ENCODE data around the gene STRBP.

Gene STRBP

GRCh38 chr9:123164285-123164684 is 104.1 kb downstream of the STRBP start:
- Histone ChIP-seq H3K79me2 (ENCODE audit: control insufficient read depth, insufficient read depth, low read length) (no peaks in the 10 kb centered on the region), H2BK120ac (ENCODE audit: low read depth, low read length) (no peak overlapping the region), H3K56ac (ENCODE audit: low read length) (no peak overlapping the region), H2AK5ac (ENCODE audit: low read length) (no peak overlapping the region), H3K9ac (ENCODE audit: low read length) (no peak overlapping the region), H3K36me3 (ENCODE audit: control insufficient read depth, insufficient read depth, low read length) (no peaks in the 10 kb centered on the region), H4K5ac (ENCODE audit: low read length) (no peak overlapping the region), H3K23ac (ENCODE audit: low read length) (no peak overlapping the region), H3K4me2 (ENCODE audit: low read length) (no peak overlapping the region), H3K4me1 (ENCODE audit: control insufficient read depth, low read depth, low read length) (no peaks in the 10 kb centered on the region), H3K4me3 (ENCODE audit: low read length) (no peak overlapping the region), H3K18ac (ENCODE audit: low read length) (no peak overlapping the region), H3K79me1 (ENCODE audit: low read length) (no peaks in the 10 kb centered on the region), H3K4ac (ENCODE audit: low read depth, low read length) (no peak overlapping the region), H2BK5ac (ENCODE audit: low read length) (no peak overlapping the region), H3K27me3 (ENCODE audit: insufficient read depth, low read length, poor library complexity) (no peaks in the 10 kb centered on the region), H3K27ac (ENCODE audit: low read depth, low read length) (no peak overlapping the region), H4K8ac (ENCODE audit: low read depth, low read length) (no peak overlapping the region), H2BK15ac (replicated peaks; ENCODE audit: low read depth) (no peak overlapping the region)
- no CpG with 5 or more reads among the region's 2 CpGs for WGBS (ENCODE audit: extremely low coverage, insufficient coverage, low lambda C conversion rate)
- DNase-seq, result no peak

GRCh38 chr9:123162791-123163345 is 105.5 kb downstream of the STRBP start:
- no peak overlapping the region for H3K18ac ChIP-seq (ENCODE audit: low read length)
- H3K4ac ChIP-seq (ENCODE audit: low read depth, low read length), result no peak overlapping the region
- WGBS (ENCODE audit: extremely low coverage, insufficient coverage, low lambda C conversion rate), result no CpG with 5 or more reads among the region's 2 CpGs

GRCh38 chr9:123162360-123162759 is 106.0 kb downstream of the STRBP start:
- no peak overlapping the region for H2BK15ac ChIP-seq (replicated peaks; ENCODE audit: low read depth)
- no peak overlapping the region for H3K4me2 ChIP-seq (ENCODE audit: low read length)
- no peak overlapping the region for H2AK5ac ChIP-seq (ENCODE audit: low read length)
- H3K9ac ChIP-seq (ENCODE audit: low read length), result no peak overlapping the region
- H2BK5ac ChIP-seq (ENCODE audit: low read length), result no peak overlapping the region
- no peaks in the 10 kb centered on the region for H3K4me1 ChIP-seq (ENCODE audit: control insufficient read depth, low read depth, low read length)
- no peak overlapping the region for H2BK120ac ChIP-seq (ENCODE audit: low read depth, low read length)
- no peak overlapping the region for H4K5ac ChIP-seq (ENCODE audit: low read length)
- no peaks in the 10 kb centered on the region for H3K79me2 ChIP-seq (ENCODE audit: control insufficient read depth, insufficient read depth, low read length)
- H3K36me3 ChIP-seq (ENCODE audit: control insufficient read depth, insufficient read depth, low read length), result no peaks in the 10 kb centered on the region
- H3K4ac ChIP-seq (ENCODE audit: low read depth, low read length), result no peak overlapping the region
- no peak overlapping the region for H4K8ac ChIP-seq (ENCODE audit: low read depth, low read length)
- no peaks in the 10 kb centered on the region for H3K79me1 ChIP-seq (ENCODE audit: low read length)
- H3K56ac ChIP-seq (ENCODE audit: low read length), result no peak overlapping the region
- no peak overlapping the region for H3K18ac ChIP-seq (ENCODE audit: low read length)
- H3K4me3 ChIP-seq (ENCODE audit: low read length), result no peak overlapping the region
- no peak overlapping the region for H3K27ac ChIP-seq (ENCODE audit: low read depth, low read length)
- DNase-seq, result no peak
- no peaks in the 10 kb centered on the region for H3K27me3 ChIP-seq (ENCODE audit: insufficient read depth, low read length, poor library complexity)
- WGBS (ENCODE audit: extremely low coverage, insufficient coverage, low lambda C conversion rate), result no CpG with 5 or more reads among the region's 1 CpG
- H3K23ac ChIP-seq (ENCODE audit: low read length), result no peak overlapping the region

More at GRCh38 chr9:123162791-123163345, 105.5 kb downstream of the STRBP start:
- no peak overlapping the region for H2BK15ac ChIP-seq (replicated peaks; ENCODE audit: low read depth)
- H2AK5ac ChIP-seq (ENCODE audit: low read length), result no peak overlapping the region
- no peak overlapping the region for H3K4me3 ChIP-seq (ENCODE audit: low read length)
- no peaks in the 10 kb centered on the region for H3K36me3 ChIP-seq (ENCODE audit: control insufficient read depth, insufficient read depth, low read length)
- no peak overlapping the region for H3K27ac ChIP-seq (ENCODE audit: low read depth, low read length)
- no peak overlapping the region for H3K23ac ChIP-seq (ENCODE audit: low read length)
- H3K4me2 ChIP-seq (ENCODE audit: low read length), result no peak overlapping the region
- H2BK120ac ChIP-seq (ENCODE audit: low read depth, low read length), result no peak overlapping the region
- no peak for DNase-seq
- H3K4me1 ChIP-seq (ENCODE audit: control insufficient read depth, low read depth, low read length), result no peaks in the 10 kb centered on the region
- H3K27me3 ChIP-seq (ENCODE audit: insufficient read depth, low read length, poor library complexity), result no peaks in the 10 kb centered on the region
- H3K79me1 ChIP-seq (ENCODE audit: low read length), result no peaks in the 10 kb centered on the region
- H2BK5ac ChIP-seq (ENCODE audit: low read length), result no peak overlapping the region
- H4K8ac ChIP-seq (ENCODE audit: low read depth, low read length), result no peak overlapping the region
- H3K79me2 ChIP-seq (ENCODE audit: control insufficient read depth, insufficient read depth, low read length), result no peaks in the 10 kb centered on the region
- H3K56ac ChIP-seq (ENCODE audit: low read length), result no peak overlapping the region
- no peak overlapping the region for H4K5ac ChIP-seq (ENCODE audit: low read length)
- H3K9ac ChIP-seq (ENCODE audit: low read length), result no peak overlapping the region

- H3K79me2 ChIP-seq (ENCODE audit: control insufficient read depth, insufficient read depth, low read length), result no peaks in the 10 kb centered on the region
- H2BK120ac ChIP-seq (ENCODE audit: low read depth, low read length), result no peak overlapping the region
- no peak overlapping the region for H3K4me2 ChIP-seq (ENCODE audit: low read length)
- H3K56ac ChIP-seq (ENCODE audit: low read length), result no peak overlapping the region
- no peak overlapping the region for H3K4ac ChIP-seq (ENCODE audit: low read depth, low read length)
- no peak overlapping the region for H3K23ac ChIP-seq (ENCODE audit: low read length)
- no peak overlapping the region for H3K27ac ChIP-seq (ENCODE audit: low read depth, low read length)
- no peaks in the 10 kb centered on the region for H3K36me3 ChIP-seq (ENCODE audit: control insufficient read depth, insufficient read depth, low read length)
- H4K8ac ChIP-seq (ENCODE audit: low read depth, low read length), result no peak overlapping the region
- H2BK5ac ChIP-seq (ENCODE audit: low read length), result no peak overlapping the region
- no peak overlapping the region for H3K9ac ChIP-seq (ENCODE audit: low read length)
- H4K5ac ChIP-seq (ENCODE audit: low read length), result no peak overlapping the region
- DNase-seq, result no peak
- H3K79me1 ChIP-seq (ENCODE audit: low read length), result no peaks in the 10 kb centered on the region
- no peaks in the 10 kb centered on the region for H3K4me1 ChIP-seq (ENCODE audit: control insufficient read depth, low read depth, low read length)
- H3K27me3 ChIP-seq (ENCODE audit: insufficient read depth, low read length, poor library complexity), result no peaks in the 10 kb centered on the region
- no peak overlapping the region for H3K4me3 ChIP-seq (ENCODE audit: low read length)
- H2AK5ac ChIP-seq (ENCODE audit: low read length), result no peak overlapping the region
- no CpG with 5 or more reads among the region's 3 CpGs for WGBS (ENCODE audit: extremely low coverage, insufficient coverage, low lambda C conversion rate)
- H2BK15ac ChIP-seq (replicated peaks; ENCODE audit: low read depth), result no peak overlapping the region
- H3K18ac ChIP-seq (ENCODE audit: low read length), result no peak overlapping the region
Measured at GRCh38 chr9:123157221-123157620, 111.2 kb downstream of the STRBP start.

GRCh38 chr9:123150708-123151503 is 117.5 kb downstream of the STRBP start:
- Histone ChIP-seq H3K4ac (ENCODE audit: low read depth, low read length) (no peak overlapping the region), H2BK15ac (replicated peaks; ENCODE audit: low read depth) (no peak overlapping the region), H3K23ac (ENCODE audit: low read length) (no peak overlapping the region), H3K18ac (ENCODE audit: low read length) (no peak overlapping the region), H4K8ac (ENCODE audit: low read depth, low read length) (no peak overlapping the region), H3K56ac (ENCODE audit: low read length) (no peak overlapping the region), H4K5ac (ENCODE audit: low read length) (no peak overlapping the region), H3K9ac (ENCODE audit: low read length) (no peak overlapping the region), H3K79me2 (ENCODE audit: control insufficient read depth, insufficient read depth, low read length) (no peaks in the 10 kb centered on the region), H3K4me2 (ENCODE audit: low read length) (no peak overlapping the region), H3K36me3 (ENCODE audit: control insufficient read depth, insufficient read depth, low read length) (no peaks in the 10 kb centered on the region), H3K4me1 (ENCODE audit: control insufficient read depth, low read depth, low read length) (no peaks in the 10 kb centered on the region), H2AK5ac (ENCODE audit: low read length) (no peak overlapping the region), H2BK5ac (ENCODE audit: low read length) (no peak overlapping the region), H3K79me1 (ENCODE audit: low read length) (no peaks in the 10 kb centered on the region), H3K27ac (ENCODE audit: low read depth, low read length) (no peak overlapping the region), H3K27me3 (ENCODE audit: insufficient read depth, low read length, poor library complexity) (no peaks in the 10 kb centered on the region), H3K4me3 (ENCODE audit: low read length) (no peak overlapping the region), H2BK120ac (ENCODE audit: low read depth, low read length) (no peak overlapping the region)
- no CpG with 5 or more reads among the region's 5 CpGs for whole genome bisulfite sequencing (ENCODE audit: extremely low coverage, insufficient coverage, low lambda C conversion rate)
- DNase-seq, result no peak

Measured in mesendoderm (in vitro differentiated cells).